D721Med (cell line): ENCODE measurements around the gene ZNF214.
"Not testable (repeated sequence)": the region's sequence is repeated elsewhere in the genome, so short reads cannot be mapped to it uniquely, and the experiment has no call there.

Experiments used
- DNase-seq: peaks from one replicate; pipeline ENCODE4 v3.0.0; 2011; ENCODE audit warnings: low spot score; ENCODE audit not compliant: insufficient read length
- FAIRE-seq: peaks from 2 replicates; lab custom pipeline; 2011; peaks lifted over from hg19 to GRCh38; lab: Jason Lieb, UNC
- CTCF ChIP-seq: IDR thresholded peaks from 2 replicates; pipeline ENCODE4 v1.5.1; 2012; ENCODE audit warnings: mild to moderate bottlenecking, control low read depth; ENCODE audit not compliant: insufficient read depth; ENCODE audit errors: missing control alignments

ZNF214 gene

GRCh38 chr11:6988506-6988905 is 31.6 kb downstream of the ZNF214 start:
- DNase-seq: no peak
- FAIRE-seq: no peak

GRCh38 chr11:6986487-6986886 is 33.7 kb downstream of the ZNF214 start:
- TF ChIP-seq CTCF: no peak
- DNase-seq (no peak), FAIRE-seq (no peak)

More at GRCh38 chr11:6988506-6988905, 31.6 kb downstream of the ZNF214 start:
- TF ChIP-seq CTCF: no peak

- FAIRE-seq: no peak
- TF ChIP-seq CTCF: no peak
- DNase-seq: no peak
Observed at GRCh38 chr11:6979365-6979764, 40.8 kb downstream of the ZNF214 start.

- DNase-seq, FAIRE-seq: not testable (repeated sequence)
Observed at GRCh38 chr11:6969854-6970253, 50.3 kb downstream of the ZNF214 start.

GRCh38 chr11:6968816-6969215 is 51.3 kb downstream of the ZNF214 start:
- no peak for DNase-seq
- TF ChIP-seq CTCF: no peak
- FAIRE-seq: no peak

GRCh38 chr11:6962673-6963072 is 57.5 kb downstream of the ZNF214 start:
- no peak for TF ChIP-seq CTCF
- FAIRE-seq (no peak), DNase-seq (no peak)

- FAIRE-seq (no peak), DNase-seq (no peak)
- TF ChIP-seq CTCF: no peak
Observed at GRCh38 chr11:6962141-6962540, 58.0 kb downstream of the ZNF214 start.

GRCh38 chr11:6954248-6954647 is 65.9 kb downstream of the ZNF214 start:
- DNase-seq, FAIRE-seq: not testable (repeated sequence)
